HG02973 (cell line): Measurements from ENCODE around the gene KSR1.
"Not testable (repeated sequence)": the region's sequence is repeated elsewhere in the genome, so short reads cannot be mapped to it uniquely, and the experiment has no call there.

Experiments
- ATAC-seq: cut with Tn5 transposase; IDR thresholded peaks from one replicate; pipeline ENCODE4 v1.9.1; 2021; ENCODE audit warnings: moderate library complexity; ENCODE audit not compliant: unreplicated experiment

The KSR1 gene

GRCh38 chr17:27628376-27628775, 172.1 kb downstream of the KSR1 start:
- ATAC-seq, result no peak

DNA sequence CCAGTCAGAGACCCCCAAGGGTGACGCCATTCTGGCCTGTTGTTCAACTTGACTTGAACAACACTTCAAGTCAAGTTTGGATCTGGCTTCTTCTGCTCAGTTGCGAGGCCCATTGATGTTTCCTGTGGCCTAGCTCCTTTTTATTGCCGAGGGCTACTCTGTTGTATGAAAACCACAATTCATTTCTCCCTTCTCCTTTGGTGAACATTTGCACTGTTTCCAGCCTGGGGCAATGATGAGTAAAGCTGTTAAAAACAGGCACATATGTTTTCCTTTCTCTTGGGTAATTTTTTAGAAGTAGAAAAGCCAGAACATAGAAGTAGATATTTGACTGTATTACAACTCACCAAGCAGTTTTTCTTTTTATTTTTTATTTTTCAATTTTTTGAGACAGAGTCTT, 173.0 kb downstream of the KSR1 start:
- ATAC-seq, result not testable (repeated sequence)

GRCh38 chr17:27630607-27631410, 174.6 kb downstream of the KSR1 start, which contains the start of gene LGALS9:
Gene LGALS9 (plus strand): TSS chr17:27631188. CDS start chr17:27631266, 78 bp downstream.
- peak; percentile 51 for ATAC-seq

- ATAC-seq, result peak; percentile 33
Observed at GRCh38 chr17:27631411-27631760, 175.1 kb downstream of the KSR1 start.

GRCh38 chr17:27631897-27632725, 175.9 kb downstream of the KSR1 start:
- ATAC-seq, result no peak

GRCh38 chr17:27632766-27633165, 176.5 kb downstream of the KSR1 start:
- not testable (repeated sequence) for ATAC-seq

GRCh38 chr17:27633312-27634025, 177.2 kb downstream of the KSR1 start:
- no peak for ATAC-seq

DNA sequence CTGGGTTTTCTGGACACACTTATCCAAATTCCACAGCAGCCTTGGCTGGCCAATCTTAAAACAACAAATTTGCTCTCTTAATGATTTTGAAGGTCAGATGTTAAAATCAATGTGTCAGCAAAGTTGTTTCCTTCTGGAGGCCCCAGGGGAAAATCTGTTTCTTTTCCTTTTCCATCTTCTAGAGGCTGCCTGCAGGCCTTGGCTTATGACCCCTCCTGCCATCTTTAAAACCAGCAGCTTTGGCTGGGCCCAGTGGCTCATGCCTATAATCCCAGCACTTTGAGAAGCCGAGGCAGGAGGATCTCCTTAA, 177.7 kb downstream of the KSR1 start:
- no peak for ATAC-seq

GRCh38 chr17:27634776-27635175, 178.5 kb downstream of the KSR1 start:
- no peak for ATAC-seq

DNA sequence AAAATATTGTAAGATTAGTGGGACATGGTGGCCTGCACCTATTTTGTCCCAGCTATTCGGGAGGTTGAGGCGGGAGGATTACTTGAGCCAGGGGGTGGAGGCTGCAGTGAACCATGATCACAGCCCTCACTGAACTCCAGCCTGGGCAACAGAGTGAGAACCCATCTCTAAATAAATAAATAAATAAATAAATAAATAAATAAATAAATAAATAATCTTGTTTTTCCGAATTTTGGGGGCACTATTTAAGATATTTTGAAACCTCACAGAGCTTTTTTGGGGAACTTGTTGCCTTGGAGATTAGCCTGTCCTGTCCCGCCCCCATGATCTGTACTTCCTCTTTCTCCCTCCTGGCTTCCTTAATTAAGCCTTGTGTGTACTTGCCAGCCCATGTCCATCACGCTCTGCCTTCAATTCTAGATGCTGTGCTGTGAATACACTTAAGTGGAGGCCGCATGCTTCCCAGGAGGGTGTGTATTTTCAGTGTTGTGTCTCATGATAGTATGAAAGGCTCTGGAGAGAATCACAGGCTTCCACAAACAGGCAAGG, 179.1 kb downstream of the KSR1 start:
- ATAC-seq, result no peak

- not testable (repeated sequence) for ATAC-seq
Observed at GRCh38 chr17:27636005-27636520, 179.8 kb downstream of the KSR1 start.

- ATAC-seq, result not testable (repeated sequence)
Observed at GRCh38 chr17:27637818-27638217, 181.6 kb downstream of the KSR1 start.

DNA sequence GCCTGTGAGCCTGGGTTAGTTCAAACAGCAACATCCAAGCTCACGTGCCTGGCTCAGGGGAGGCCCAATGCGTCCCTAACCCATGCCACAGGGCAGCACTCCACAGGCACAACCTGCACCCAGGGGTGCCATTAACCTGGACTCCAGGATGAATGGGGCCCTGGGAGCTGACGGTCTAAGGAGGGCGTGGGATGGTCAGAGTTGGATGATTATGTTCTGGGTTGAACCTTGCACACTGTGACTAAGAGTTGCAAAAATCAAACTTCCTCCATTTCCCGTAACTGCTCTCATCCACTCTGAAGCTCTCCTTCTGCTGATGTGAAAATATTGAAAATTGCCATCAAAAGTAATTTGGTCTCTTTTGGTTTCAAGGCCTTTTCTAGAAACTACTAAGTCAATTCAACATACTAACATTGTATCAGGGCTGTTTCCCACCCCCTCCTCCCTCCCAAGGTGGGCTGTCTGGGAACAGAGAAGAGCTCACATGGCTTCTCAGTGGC, 182.2 kb downstream of the KSR1 start:
- ATAC-seq, result not testable (repeated sequence)

GRCh38 chr17:27640790-27641189, 184.5 kb downstream of the KSR1 start:
- ATAC-seq, result no peak

- no peak for ATAC-seq
Observed at GRCh38 chr17:27644586-27644985, 188.3 kb downstream of the KSR1 start.

DNA sequence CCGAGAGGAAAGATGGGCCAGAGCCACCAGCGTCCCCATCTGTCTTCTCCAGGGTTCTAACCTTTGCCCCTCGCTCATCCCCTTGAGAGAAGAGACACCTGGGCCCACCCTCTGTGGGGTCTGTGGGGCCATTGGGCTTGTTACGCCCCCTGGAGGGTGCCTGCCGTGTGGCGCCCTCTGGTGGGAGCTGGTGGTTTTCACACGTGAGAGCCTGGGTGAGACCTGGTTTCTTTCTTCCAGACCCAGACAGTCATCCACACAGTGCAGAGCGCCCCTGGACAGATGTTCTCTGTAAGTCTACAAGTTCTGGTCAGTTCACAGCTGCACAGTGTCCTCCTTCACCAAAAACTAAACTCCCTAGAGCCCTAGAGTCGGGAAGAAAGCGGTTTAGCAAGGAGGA, 189.4 kb downstream of the KSR1 start:
- ATAC-seq, result not testable (repeated sequence)

DNA sequence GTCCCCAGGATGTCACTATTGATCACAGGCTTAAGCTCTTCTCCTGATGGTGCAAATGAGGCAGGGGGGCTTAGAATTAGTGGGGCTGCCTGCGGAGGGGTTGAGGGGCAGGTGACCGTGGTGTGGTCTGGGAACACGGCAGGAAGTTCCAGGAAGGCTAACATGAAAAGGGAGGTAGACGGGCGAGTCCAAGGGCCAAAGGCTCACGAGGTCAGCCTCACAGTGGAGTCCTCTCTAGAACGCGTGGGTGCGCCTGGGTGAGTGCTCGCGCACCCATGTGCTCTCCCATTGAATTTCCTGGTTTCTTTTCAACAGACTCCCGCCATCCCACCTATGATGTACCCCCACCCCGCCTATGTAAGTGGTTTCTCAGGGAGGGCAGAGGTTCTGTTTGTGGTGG, 190.0 kb downstream of the KSR1 start:
- no peak for ATAC-seq

DNA sequence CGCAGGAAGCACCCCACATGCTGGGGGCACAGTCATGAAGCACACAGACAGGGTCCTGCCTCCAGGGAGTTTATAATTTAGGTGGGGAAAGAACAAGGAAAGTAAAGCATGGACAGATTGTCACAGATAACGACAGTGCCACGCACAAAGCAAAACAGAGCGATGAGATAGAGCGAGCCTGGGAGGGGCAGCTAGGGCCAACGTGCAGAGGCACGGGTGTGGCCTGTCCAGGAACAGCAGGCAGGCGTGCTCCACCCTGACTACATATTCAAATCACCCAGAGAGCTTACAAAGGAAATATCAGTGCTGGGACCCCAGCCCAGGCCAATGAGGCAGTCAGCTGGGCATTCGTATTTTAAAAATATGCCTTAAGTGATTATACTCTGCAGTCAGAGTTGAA, 191.5 kb downstream of the KSR1 start:
- no peak for ATAC-seq

DNA sequence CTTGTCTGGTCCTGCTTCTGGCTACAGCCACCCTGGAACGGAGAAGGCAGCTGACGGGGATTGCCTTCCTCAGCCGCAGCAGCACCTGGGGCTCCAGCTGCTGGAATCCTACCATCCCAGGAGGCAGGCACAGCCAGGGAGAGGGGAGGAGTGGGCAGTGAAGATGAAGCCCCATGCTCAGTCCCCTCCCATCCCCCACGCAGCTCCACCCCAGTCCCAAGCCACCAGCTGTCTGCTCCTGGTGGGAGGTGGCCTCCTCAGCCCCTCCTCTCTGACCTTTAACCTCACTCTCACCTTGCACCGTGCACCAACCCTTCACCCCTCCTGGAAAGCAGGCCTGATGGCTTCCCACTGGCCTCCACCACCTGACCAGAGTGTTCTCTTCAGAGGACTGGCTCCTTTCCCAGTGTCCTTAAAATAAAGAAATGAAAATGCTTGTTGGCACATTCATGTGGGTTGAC, 192.9 kb downstream of the KSR1 start:
- not testable (repeated sequence) for ATAC-seq

- ATAC-seq, result no peak
Observed at GRCh38 chr17:27649929-27650328, 193.7 kb downstream of the KSR1 start.

DNA sequence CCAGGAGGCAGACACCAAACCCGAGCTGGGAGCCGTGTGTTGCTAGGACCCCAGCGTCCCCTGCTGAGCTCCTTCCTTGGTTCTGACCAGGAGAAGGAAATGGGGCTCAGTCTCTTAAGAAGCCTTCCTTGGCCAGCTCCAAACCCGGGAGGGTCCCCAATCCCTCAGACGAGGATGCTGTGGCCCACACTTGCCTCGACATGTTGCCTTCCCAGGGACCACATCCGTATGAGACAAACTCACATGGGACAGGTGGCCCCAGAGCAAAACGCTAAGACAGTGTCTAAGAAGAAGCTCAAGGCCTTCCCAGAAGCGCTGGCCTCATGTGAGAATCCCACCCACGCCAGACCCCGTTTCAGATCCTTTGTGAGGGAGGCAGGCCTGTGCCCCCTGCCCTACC, 194.6 kb downstream of the KSR1 start:
- ATAC-seq, result no peak
